Activated CD4-positive, alpha-beta T cell treated with anti-CD3 and anti-CD28 coated beads, Interleukin-2, amount 50 U/mL, for 1 hour (primary cell): ENCODE results near the gene GPT2.

Source experiments
- DNase-seq: peaks from one replicate; pipeline ENCODE4 v3.0.0-alpha.2; 2020

GPT2 gene

GRCh38 chr16:46899443-46900143 lies 15.4 kb downstream of the GPT2 start:
- DNase-seq: no peak

- no peak for DNase-seq
These were observed 16.5 kb downstream of the GPT2 start for GRCh38 chr16:46900455-46901235.

GRCh38 chr16:46901709-46902108 lies 17.5 kb downstream of the GPT2 start:
- no peak for DNase-seq

- no peak for DNase-seq
These were observed 19.2 kb downstream of the GPT2 start for GRCh38 chr16:46903255-46903905.

GRCh38 chr16:46904471-46904870 lies 20.3 kb downstream of the GPT2 start:
- DNase-seq: no peak

GRCh38 chr16:46906360-46907060 lies 22.3 kb downstream of the GPT2 start:
- DNase-seq: no peak

GRCh38 chr16:46907061-46907774 lies 23.1 kb downstream of the GPT2 start:
- DNase-seq: no peak

- DNase-seq: peak; percentile 62
These were observed 24.6 kb downstream of the GPT2 start for GRCh38 chr16:46908540-46909372.

- DNase-seq: no peak
These were observed 26.9 kb downstream of the GPT2 start for GRCh38 chr16:46911038-46911437.

- DNase-seq: no peak
These were observed 27.5 kb downstream of the GPT2 start for GRCh38 chr16:46911650-46912049.

GRCh38 chr16:46914556-46915201 lies 30.5 kb downstream of the GPT2 start:
- DNase-seq: no peak

GRCh38 chr16:46915483-46916025 lies 31.4 kb downstream of the GPT2 start:
- no peak for DNase-seq

- no peak for DNase-seq
These were observed 32.8 kb downstream of the GPT2 start for GRCh38 chr16:46916980-46917379.

- no peak for DNase-seq
These were observed 34.2 kb downstream of the GPT2 start for GRCh38 chr16:46918400-46918799.

GRCh38 chr16:46918905-46919792 lies 35.0 kb downstream of the GPT2 start:
- no peak for DNase-seq

- DNase-seq: no peak
These were observed 36.4 kb downstream of the GPT2 start for GRCh38 chr16:46920402-46921068.

- no peak for DNase-seq
These were observed 38.1 kb downstream of the GPT2 start for GRCh38 chr16:46922239-46922638.

GRCh38 chr16:46923513-46924295 lies 39.5 kb downstream of the GPT2 start:
- no peak for DNase-seq
